HEK293T (cell line): ENCODE data around the gene BCL2A1.

Experiments
- ELF4 ChIP-seq: fragments of 450-650 bp; IDR thresholded peaks from 2 replicates; pipeline ENCODE4 v1.6.1; 2017; ENCODE audit warnings: antibody characterized with exemption
- FOXK2 ChIP-seq: fragments of 450-650 bp; IDR thresholded peaks from 2 replicates; pipeline ENCODE4 v1.6.1; 2016; ENCODE audit warnings: mild to moderate bottlenecking
- HDGF ChIP-seq: fragments of 450-650 bp; IDR thresholded peaks from 2 replicates; pipeline ENCODE4 v1.6.1; 2017; ENCODE audit warnings: antibody characterized with exemption, borderline replicate concordance
- LEF1 ChIP-seq: fragments of 450-650 bp; IDR thresholded peaks from 2 replicates; pipeline ENCODE4 v1.6.1; 2017; ENCODE audit warnings: mild to moderate bottlenecking, borderline replicate concordance
- PKNOX1 ChIP-seq: fragments of 450-650 bp; IDR thresholded peaks from 2 replicates; pipeline ENCODE4 v1.6.1; 2016
- SP1 ChIP-seq: fragments of 450-650 bp; IDR thresholded peaks from 2 replicates; pipeline ENCODE4 v1.6.1; 2017
- SUZ12 ChIP-seq: fragments of 450-650 bp; IDR thresholded peaks from 2 replicates; pipeline ENCODE4 v1.6.1; 2016; ENCODE audit warnings: mild to moderate bottlenecking
- TARDBP ChIP-seq: fragments of 450-650 bp; IDR thresholded peaks from 2 replicates; pipeline ENCODE4 v1.6.1; 2016

DNA sequence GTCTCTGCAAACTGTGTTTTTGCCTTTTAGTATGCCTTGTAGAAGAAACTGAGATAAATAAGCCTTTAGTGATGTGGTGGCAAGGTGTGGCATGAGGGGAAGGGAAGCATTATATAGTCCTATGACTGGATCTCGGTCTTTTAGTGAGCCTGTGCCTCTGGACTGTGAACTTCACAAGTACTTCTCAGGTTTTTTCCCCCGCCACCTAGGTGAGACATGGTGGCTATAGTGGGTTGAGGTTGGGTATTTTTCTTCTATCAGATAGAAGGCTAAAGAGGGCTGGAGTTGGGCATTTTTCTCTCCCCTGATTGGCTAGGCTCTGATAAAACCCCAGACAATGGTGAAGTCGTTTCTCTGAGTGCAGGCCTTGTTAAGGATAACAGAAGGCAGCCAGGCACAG lies 49.7 kb upstream of the BCL2A1 start:
- TF ChIP-seq SP1 = no peak
- no peak for TF ChIP-seq TARDBP
- TF ChIP-seq FOXK2 = no peak
- no peak for TF ChIP-seq PKNOX1
- no peak for TF ChIP-seq SUZ12
- TF ChIP-seq ELF4 = no peak
- TF ChIP-seq HDGF = no peak
- TF ChIP-seq LEF1 = no peak
